Neutrophil (primary cell): ENCODE data around the gene ARMC8.
A peak's percentile ranks its signal among the peaks of the same experiment; 100 is the strongest.

Source experiments
- H3K27ac ChIP-seq: fragments of 200-600 bp; sonication (generic); 2 replicates; pipeline ENCODE4 v1.5.1; 2016; ENCODE audit warnings: mild to moderate bottlenecking, moderate library complexity
- H3K27me3 ChIP-seq: fragments of 200-600 bp; sonication (generic); 2 replicates; pipeline ENCODE4 v1.6.0; 2016; ENCODE audit warnings: mild to moderate bottlenecking
- H3K36me3 ChIP-seq: fragments of 200-600 bp; sonication (generic); 2 replicates; pipeline ENCODE4 v1.5.1; 2017
- H3K4me1 ChIP-seq, 2 experiments: fragments of 200-600 bp in 1 of 2; sonication (generic) in 1 of 2; 1 replicate in 1 of 2; 2 replicates in 1 of 2; pipeline versions ENCODE4 v1.5.1 to v1.6.1; 2013 to 2016; ENCODE audit warnings: low read depth in 1 of 2, low read length in 1 of 2, mild to moderate bottlenecking in 1 of 2, moderate library complexity in 1 of 2; ENCODE audit not compliant: control insufficient read depth in 1 of 2, insufficient read depth in 1 of 2
- H3K4me3 ChIP-seq, 2 experiments: fragments of 200-600 bp in 1 of 2; sonication (generic) in 1 of 2; 1 replicate in 1 of 2; 2 replicates in 1 of 2; pipeline ENCODE4 v1.5.1; 2013 to 2016; ENCODE audit warnings: low read depth in 1 of 2, low read length in 1 of 2, mild to moderate bottlenecking in 1 of 2, moderate library complexity in 1 of 2
- H3K9me3 ChIP-seq: fragments of 200-600 bp; sonication (generic); 2 replicates; pipeline ENCODE4 v1.5.1; 2016
- CTCF ChIP-seq: fragments of 200-600 bp; sonication (generic); IDR thresholded peaks from 2 replicates; pipeline ENCODE4 v1.5.1; 2016; ENCODE audit warnings: antibody characterized with exemption

The ARMC8 gene

GRCh38 chr3:138174421-138175131, 12.5 kb upstream of the ARMC8 start, which contains the start of gene DBR1:
Gene DBR1 (minus strand): TSS chr3:138174921. CDS start chr3:138174795, 126 bp downstream.
- TF ChIP-seq CTCF, result no peak
- Histone ChIP-seq H3K9me3 (no peaks in the 10 kb centered on the region), H3K36me3 (peaks cover 15% of the 10 kb centered on the region), H3K27ac (peak within 1 kb of the TSS; percentile 88), H3K27me3 (no peaks in the 10 kb centered on the region), H3K4me3 (peak within 1 kb of the TSS; percentile 72 to 90), H3K4me1 (peaks cover 23 to 25% of the 10 kb centered on the region in 2 experiments)

- Histone ChIP-seq H3K4me3 (no peak overlapping the region), H3K27me3 (no peaks in the 10 kb centered on the region), H3K9me3 (no peaks in the 10 kb centered on the region), H3K27ac (no peak overlapping the region), H3K36me3 (no peaks in the 10 kb centered on the region), H3K4me1 (no peaks in the 10 kb centered on the region)
- no peak for TF ChIP-seq CTCF
These were observed 6.6 kb upstream of the ARMC8 start for GRCh38 chr3:138180375-138181029.

DNA sequence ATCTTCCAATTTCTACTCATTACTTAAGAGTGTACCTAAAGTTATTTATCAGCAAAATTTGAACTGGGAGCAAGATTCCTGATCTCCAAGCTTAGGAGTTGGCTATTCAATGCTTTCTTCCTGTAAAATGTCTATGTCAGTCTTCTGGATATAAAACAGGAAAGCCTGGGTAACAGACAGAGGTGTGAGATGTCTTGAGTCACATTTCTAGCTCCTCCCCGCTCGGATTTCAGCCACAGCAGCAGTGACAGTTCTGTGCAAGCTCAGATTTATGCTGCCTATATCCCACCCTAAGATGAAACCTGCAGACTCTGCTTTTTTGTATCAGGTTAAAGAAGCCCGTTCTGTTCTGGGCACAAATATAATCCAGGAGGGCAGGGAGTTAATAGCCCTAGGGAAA, 2.1 kb upstream of the ARMC8 start:
- no peak for TF ChIP-seq CTCF
- H3K27ac ChIP-seq, result no peak overlapping the region
- H3K4me1 ChIP-seq, result peaks cover 27 to 28% of the 10 kb centered on the region in 2 experiments
- H3K4me3 ChIP-seq, result no peak overlapping the region
- no peaks in the 10 kb centered on the region for H3K9me3 ChIP-seq
- H3K36me3 ChIP-seq, result no peaks in the 10 kb centered on the region
- no peaks in the 10 kb centered on the region for H3K27me3 ChIP-seq

- no peak overlapping the region for H3K27ac ChIP-seq
- H3K27me3 ChIP-seq, result no peaks in the 10 kb centered on the region
- H3K36me3 ChIP-seq, result peaks cover 5% of the 10 kb centered on the region
- H3K9me3 ChIP-seq, result no peaks in the 10 kb centered on the region
- H3K4me1 ChIP-seq, result peaks cover 29 to 32% of the 10 kb centered on the region in 2 experiments
- no peak for TF ChIP-seq CTCF
- peak overlapping the region; percentile 82 to 96 for H3K4me3 ChIP-seq
These were observed 880 bp upstream of the ARMC8 start for GRCh38 chr3:138186221-138186620.

- Histone ChIP-seq H3K9me3 (no peaks in the 10 kb centered on the region), H3K27ac (peak overlapping the region; percentile 88), H3K27me3 (no peaks in the 10 kb centered on the region), H3K4me1 (peaks cover 33 to 37% of the 10 kb centered on the region in 2 experiments), H3K4me3 (peak overlapping the region; percentile 82 to 96), H3K36me3 (peaks cover 5% of the 10 kb centered on the region)
- peak; percentile 14 for TF ChIP-seq CTCF
These were observed 252 bp upstream of the ARMC8 start for GRCh38 chr3:138186803-138187295.
